Activated T-cell treated with anti-CD3 and anti-CD28 coated beads, Interleukin-2, amount 50 U/mL, for 4 hours (primary cell): Measurements from ENCODE around the gene MCM9. TPM values are rescaled to one million over a fixed set of nuclear protein-coding genes. Genes with fewer than 3 reads are reported as not detected.

ENCODE experiments used
- ATAC-seq, 2 donors: fragments of 200-7000 bp; cut with Tn5 transposase; one replicate each; pipeline ENCODE4 v1.10.0; 2021
- DNase-seq: peaks from one replicate; pipeline ENCODE4 v3.0.0-alpha.2; 2020
- H3K27me3 Mint-ChIP-seq: one replicate; pipeline ENCODE4 v1.8.0; 2021; ENCODE audit warnings: low read depth, mixed read lengths
- H3K36me3 Mint-ChIP-seq: one replicate; pipeline ENCODE4 v1.8.0; 2022; ENCODE audit warnings: mixed read lengths; ENCODE audit not compliant: insufficient read depth
- H3K4me1 Mint-ChIP-seq: one replicate; pipeline ENCODE4 v1.8.0; 2021; ENCODE audit warnings: low read depth, mixed read lengths
- H3K4me3 Mint-ChIP-seq: one replicate; pipeline ENCODE4 v1.8.0; 2021; ENCODE audit warnings: mild to moderate bottlenecking, moderate library complexity, mixed read lengths
- H3K9me3 Mint-ChIP-seq: one replicate; pipeline ENCODE4 v1.8.0; 2021; ENCODE audit warnings: mixed read lengths
- total RNA-seq, 3 donors: library from RNA; stranded (reverse); gene quantifications; one replicate each; pipeline ENCODE4 v1.2.1, GENCODE V29; 2021

Gene MCM9
- total RNA-seq, 3 donors from 2014 or later: 17.2 to 24.1 (median 17.8) TPM

DNA sequence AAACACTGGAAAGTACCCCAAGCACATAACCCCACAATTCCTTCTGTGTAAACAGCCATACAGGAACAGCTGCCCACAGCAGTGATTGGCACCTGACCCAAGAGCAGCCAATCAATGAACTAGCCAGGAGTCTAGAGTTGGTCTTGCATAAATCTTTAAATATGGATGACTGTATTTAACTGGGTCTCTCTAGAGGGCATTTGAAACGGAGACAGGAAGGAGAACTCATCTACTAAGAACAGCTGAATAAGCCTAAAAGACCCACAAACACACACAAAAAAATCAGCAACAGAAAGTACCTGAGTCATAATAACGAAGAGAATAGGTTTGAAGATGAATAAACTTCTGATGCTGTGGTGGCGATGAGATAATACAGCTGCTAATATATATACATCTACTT, 90.0 kb downstream of the MCM9 start:
- ATAC-seq (peak; percentile 69 to 71), DNase-seq (no peak)
- H3K4me1 Mint-ChIP-seq: peaks cover 32% of the 10 kb centered on the region
- peaks cover 6% of the 10 kb centered on the region for H3K36me3 Mint-ChIP-seq
- no peaks in the 10 kb centered on the region for H3K27me3 Mint-ChIP-seq
- peak overlapping the region; percentile 17 for H3K4me3 Mint-ChIP-seq
- no peaks in the 10 kb centered on the region for H3K9me3 Mint-ChIP-seq

DNA sequence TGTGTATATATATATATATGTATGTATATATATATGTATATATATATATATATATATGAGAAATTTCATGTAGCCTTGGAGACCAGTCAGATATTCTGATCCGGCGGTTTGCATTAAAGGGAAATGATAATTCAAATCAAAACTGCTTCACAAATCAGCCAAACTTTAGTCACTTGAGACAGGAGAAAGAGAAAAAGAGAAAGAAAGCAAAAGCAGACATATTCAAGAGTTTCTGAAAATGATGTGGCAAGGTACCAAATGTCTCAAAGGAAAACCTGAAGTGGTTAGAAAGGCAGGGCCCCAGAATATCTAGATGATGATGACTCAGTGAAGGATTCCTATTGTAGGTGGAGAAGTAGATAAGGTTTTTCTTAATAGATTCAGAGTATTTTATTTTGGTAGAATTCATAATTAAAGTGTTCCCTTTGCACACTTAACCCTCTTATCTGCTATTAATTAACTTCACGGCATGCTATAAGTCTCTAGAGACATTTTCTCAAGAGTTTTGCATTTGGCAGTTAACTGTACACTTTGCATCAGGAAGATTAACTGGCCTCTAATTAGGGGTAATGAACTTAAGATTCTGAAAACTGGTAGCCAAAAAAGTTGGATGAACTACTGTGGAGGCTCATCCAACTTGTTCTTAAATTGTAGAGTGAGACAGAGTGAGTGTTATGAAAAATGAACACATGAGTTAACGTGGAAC, 91.1 kb downstream of the MCM9 start:
- DNase-seq (no peak), ATAC-seq (peak; percentile 87 to 90)
- Mint-ChIP-seq H3K9me3 (peaks cover 4% of the 10 kb centered on the region), H3K36me3 (peaks cover 13% of the 10 kb centered on the region), H3K4me1 (peaks cover 32% of the 10 kb centered on the region), H3K27me3 (no peaks in the 10 kb centered on the region), H3K4me3 (peak overlapping the region; percentile 56)

DNA sequence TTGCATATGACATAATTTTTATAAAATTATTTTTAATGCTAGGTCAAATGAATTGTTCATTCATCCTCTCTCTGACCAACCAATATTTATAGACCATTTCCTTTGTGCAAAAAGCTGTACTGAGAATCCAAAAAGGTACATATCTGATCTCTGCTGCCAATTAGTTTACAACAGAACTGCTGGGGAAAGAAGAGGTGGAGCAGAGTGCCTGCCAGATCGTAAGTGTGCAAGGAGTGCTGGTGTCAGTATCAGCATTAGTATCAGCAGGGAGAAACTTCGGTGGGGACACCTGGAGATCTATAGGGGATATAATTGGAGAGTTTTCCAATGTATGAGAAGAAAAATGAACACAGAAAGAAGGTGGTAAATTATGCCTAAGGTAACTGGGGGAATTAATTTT, 104.3 kb downstream of the MCM9 start:
- ATAC-seq (no peak), DNase-seq (no peak)
- Mint-ChIP-seq H3K9me3 (peaks cover 4% of the 10 kb centered on the region), H3K4me1 (peaks cover 6% of the 10 kb centered on the region), H3K4me3 (no peak overlapping the region), H3K27me3 (no peaks in the 10 kb centered on the region), H3K36me3 (peaks cover 23% of the 10 kb centered on the region)

DNA sequence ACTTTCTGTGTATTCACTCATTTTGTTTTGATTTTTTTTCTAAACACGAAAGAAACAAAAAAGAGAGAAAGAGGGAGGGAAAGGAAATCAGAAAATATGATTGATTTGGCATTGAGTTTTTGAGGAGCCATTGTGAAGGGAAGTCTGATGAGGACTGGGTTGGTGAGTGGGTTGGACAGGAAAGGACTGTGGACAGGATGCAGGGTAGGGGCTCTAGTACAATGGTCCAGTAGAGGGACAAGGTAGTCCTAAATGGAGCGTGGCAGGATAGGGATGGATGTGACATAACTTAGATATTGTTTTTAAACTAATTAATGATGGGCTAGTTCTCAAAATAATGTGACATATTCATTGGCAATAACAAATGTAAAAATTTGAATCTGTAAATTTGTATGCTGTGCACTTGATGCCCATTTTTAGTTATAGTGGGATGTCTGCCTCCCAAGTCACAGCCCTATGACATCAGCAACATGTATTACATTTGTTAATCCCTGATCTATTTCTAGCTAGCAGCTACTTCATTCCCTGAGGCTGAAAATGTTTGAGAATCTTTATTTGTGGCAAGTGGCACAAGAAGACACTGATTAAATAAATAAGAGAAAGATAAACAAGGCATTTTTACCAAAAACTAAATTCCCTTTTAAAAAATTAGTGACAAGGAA, 105.0 kb downstream of the MCM9 start:
- no peak for ATAC-seq
- Mint-ChIP-seq H3K36me3 (peaks cover 27% of the 10 kb centered on the region), H3K4me1 (peaks cover 6% of the 10 kb centered on the region), H3K4me3 (no peak overlapping the region), H3K27me3 (no peaks in the 10 kb centered on the region), H3K9me3 (no peaks in the 10 kb centered on the region)
- no peak for DNase-seq

DNA sequence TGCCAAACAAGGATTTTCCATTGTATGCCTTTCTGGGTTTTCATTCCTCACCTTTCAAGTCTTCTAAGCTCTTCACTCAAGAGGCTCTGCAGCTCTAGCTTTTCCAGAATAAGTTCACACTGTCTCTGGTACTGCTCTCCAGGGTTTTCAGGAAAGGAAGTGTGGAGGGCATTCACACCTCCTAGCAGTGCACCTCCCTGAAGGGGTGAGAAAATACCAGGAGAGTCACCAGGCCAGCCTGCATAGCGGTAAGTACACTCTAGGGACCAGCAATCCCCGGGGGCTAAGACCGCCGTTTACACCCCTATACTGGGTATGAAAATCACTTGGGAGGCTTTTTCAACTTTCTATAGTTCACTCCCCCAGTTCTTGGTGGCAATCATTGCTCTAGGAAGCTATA, 108.9 kb downstream of the MCM9 start:
- DNase-seq (no peak), ATAC-seq (no peak)
- H3K9me3 Mint-ChIP-seq: no peaks in the 10 kb centered on the region
- H3K27me3 Mint-ChIP-seq: no peaks in the 10 kb centered on the region
- H3K4me1 Mint-ChIP-seq: no peaks in the 10 kb centered on the region
- peaks cover 42% of the 10 kb centered on the region for H3K36me3 Mint-ChIP-seq
- H3K4me3 Mint-ChIP-seq: no peak overlapping the region

DNA sequence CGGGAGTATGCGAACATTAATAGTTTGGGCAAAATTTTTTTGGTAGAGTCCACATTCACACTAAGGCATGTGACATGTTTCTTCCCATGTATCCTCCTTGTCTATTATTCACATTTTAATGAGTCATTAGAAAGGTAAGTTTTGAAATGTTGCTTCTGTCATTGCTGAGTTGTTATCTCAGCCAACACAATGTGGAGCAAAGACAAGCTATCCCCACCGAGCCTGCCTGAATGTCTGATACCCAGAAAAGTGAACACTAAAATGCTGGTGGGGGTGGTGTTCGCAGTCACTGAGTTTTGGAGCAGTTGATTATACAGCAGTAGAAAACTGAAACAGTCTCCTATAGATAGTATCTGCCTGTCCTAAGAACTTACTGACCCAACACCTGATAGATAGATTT, 109.3 kb downstream of the MCM9 start:
- Mint-ChIP-seq H3K4me1 (no peaks in the 10 kb centered on the region), H3K27me3 (no peaks in the 10 kb centered on the region), H3K4me3 (no peak overlapping the region), H3K9me3 (no peaks in the 10 kb centered on the region), H3K36me3 (peaks cover 42% of the 10 kb centered on the region)
- ATAC-seq (no peak), DNase-seq (no peak)

DNA sequence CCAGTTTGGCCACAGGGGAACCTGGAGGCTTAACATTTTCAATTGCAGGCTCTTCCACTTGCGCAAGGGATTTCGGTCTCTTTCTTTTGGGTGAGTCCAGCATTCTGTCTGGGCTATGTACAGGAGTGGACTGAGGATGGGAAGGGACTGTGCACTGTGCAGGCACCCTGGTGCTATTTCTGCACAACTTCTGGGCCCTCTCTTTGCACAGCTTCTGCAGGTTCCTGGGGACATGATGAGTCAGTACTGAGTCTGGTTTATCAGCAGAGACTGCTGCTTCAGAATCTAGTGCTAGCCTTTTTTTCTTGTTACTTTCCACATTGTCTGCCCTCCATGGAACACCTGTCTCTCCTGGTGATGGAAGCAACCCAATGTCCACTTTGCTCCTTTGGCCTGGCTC, 119.5 kb downstream of the MCM9 start:
- H3K9me3 Mint-ChIP-seq: peaks cover 12% of the 10 kb centered on the region
- ATAC-seq: no peak
- peaks cover 41% of the 10 kb centered on the region for H3K4me1 Mint-ChIP-seq
- no peak for DNase-seq
- no peaks in the 10 kb centered on the region for H3K27me3 Mint-ChIP-seq
- peaks cover 26% of the 10 kb centered on the region for H3K36me3 Mint-ChIP-seq
- H3K4me3 Mint-ChIP-seq: no peak overlapping the region

DNA sequence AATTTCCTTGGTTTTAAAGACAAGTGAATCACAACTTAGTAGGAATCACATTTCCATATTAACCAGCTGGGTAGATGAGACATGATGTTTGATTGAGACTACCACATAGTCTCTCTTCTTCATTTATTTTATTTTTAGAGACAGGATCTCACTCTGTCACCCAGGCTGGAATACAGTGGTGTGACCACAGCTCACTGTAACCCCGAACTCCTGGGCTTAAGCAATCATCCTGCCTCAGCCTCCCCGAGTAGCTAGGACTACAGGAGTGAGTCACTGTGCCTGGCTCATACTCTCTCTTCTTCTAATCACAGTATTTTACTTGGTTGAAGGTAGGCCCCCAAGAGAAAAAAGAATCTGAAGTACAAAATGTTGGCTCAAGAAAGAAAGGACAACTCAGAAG, 121.2 kb downstream of the MCM9 start:
- Mint-ChIP-seq H3K36me3 (peaks cover 21% of the 10 kb centered on the region), H3K27me3 (no peaks in the 10 kb centered on the region), H3K9me3 (peaks cover 2% of the 10 kb centered on the region), H3K4me1 (peaks cover 58% of the 10 kb centered on the region), H3K4me3 (no peak overlapping the region)
- DNase-seq: no peak
- peak; percentile 50 to 71 for ATAC-seq

DNA sequence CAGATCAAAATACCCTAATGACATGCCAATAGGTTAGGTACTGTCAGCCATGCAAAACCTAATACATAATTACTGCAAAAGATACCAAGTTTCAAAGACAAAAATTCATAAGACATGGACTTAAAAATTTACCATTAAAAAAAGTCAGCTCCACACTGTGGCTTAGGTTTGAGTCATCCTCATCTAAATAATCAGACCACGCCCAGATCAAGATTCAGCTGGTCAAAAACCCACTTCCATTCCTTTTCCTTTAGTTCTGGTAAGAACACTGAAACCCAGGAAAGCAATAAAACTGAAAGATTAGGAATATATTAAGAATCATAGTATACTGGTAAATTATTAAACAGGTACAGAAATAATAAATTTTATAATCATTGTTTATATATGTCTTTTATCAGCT, 122.0 kb downstream of the MCM9 start:
- H3K9me3 Mint-ChIP-seq: no peaks in the 10 kb centered on the region
- H3K4me1 Mint-ChIP-seq: peaks cover 66% of the 10 kb centered on the region
- H3K36me3 Mint-ChIP-seq: peaks cover 21% of the 10 kb centered on the region
- no peak for DNase-seq
- ATAC-seq: no peak
- no peaks in the 10 kb centered on the region for H3K27me3 Mint-ChIP-seq
- H3K4me3 Mint-ChIP-seq: no peak overlapping the region

DNA sequence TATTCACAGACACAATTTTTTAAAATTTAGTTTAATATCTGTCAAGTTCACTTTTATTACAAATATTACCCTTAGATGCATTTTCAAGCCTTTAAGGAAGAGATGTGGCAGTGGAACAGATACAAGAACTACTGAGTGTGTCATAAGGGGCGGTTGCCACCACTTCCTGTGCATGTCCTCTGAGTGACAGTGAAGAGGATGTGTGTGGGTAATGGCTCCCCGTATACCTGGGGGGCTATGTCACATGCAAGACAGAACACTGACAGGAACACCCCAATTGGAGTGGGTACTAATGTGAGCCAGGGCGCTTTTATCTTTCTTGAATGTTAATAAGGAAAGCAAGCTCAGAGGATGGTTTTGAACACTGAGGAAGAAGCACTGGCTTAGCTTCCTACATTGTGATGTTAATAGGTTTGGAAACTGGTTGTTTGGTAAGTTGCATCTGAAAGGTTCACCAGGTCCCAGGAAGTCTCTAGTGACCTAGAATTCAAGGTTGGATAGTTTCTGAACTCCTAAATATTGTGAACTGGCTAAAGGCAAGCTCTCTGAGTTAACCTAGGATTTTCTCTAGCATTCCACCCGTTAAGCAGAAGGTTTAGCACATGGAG, 124.4 kb downstream of the MCM9 start:
- H3K36me3 Mint-ChIP-seq: peaks cover 14% of the 10 kb centered on the region
- peak; percentile 50 for DNase-seq
- peaks cover 63% of the 10 kb centered on the region for H3K4me1 Mint-ChIP-seq
- peak overlapping the region; percentile 48 for H3K4me3 Mint-ChIP-seq
- H3K9me3 Mint-ChIP-seq: no peaks in the 10 kb centered on the region
- peak; percentile 81 to 92 for ATAC-seq
- no peaks in the 10 kb centered on the region for H3K27me3 Mint-ChIP-seq

DNA sequence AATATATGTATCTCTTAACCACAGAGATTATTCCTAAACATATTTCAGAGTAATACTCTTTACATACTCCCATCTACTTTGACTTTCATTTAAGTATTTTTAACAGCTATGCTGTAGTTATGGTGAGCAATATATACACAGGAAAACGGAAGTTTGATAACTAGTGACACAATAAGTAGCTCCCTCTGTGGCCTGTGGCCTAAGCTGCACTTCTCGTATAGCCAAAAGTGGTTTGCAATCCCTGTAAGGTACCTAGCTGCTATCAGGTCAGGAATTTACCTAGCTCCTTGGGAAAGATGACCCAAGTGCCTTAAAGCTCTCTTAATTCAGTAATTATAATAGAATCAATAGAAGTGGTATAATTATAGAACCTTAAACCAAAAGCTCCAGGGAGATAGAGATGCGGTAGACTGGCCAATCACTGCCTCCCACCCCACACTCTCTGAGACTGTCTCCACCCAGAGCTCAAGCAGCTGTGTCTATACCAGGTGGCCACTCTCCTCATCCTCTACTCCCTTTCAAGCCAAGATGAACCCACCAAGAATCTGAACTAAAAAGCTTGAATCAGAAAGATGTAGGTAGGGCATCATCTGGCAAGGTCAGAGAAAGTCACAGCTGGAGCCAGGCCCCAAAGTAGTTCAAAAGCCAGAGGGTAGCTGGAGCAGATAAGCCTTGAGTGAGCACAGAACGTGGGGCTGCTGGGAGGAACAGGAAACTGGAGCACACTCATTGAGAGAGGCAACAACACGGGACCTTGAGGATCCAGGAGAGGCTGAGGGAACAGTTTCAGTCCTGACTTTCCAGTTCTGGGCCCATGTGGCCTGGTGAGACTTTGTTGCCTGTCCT, 125.9 kb downstream of the MCM9 start:
- ATAC-seq (peak in 1 of 2 donors; percentile 38), DNase-seq (no peak)
- H3K4me3 Mint-ChIP-seq: no peak overlapping the region
- no peaks in the 10 kb centered on the region for H3K27me3 Mint-ChIP-seq
- H3K4me1 Mint-ChIP-seq: peaks cover 51% of the 10 kb centered on the region
- peaks cover 8% of the 10 kb centered on the region for H3K36me3 Mint-ChIP-seq
- H3K9me3 Mint-ChIP-seq: no peaks in the 10 kb centered on the region

DNA sequence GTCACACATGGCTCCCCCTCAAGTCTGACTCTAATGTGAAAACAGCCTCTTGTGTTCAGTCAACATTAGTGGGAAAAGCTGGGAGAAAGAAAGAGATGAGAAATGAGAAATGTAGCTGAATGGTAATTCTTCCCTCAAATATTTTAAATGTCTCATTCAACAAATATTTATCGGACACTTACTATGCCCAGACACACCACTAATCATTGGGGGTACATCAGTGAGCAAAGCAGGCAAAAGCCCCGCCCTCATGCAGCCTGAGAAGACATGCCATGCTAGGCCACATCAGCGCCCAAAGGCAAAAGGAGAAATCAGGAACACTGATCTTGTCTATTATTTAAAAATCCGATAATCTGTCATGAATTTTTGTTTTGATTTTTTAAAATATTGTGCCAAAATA, 130.9 kb downstream of the MCM9 start:
- Mint-ChIP-seq H3K4me3 (no peak overlapping the region), H3K36me3 (no peaks in the 10 kb centered on the region), H3K27me3 (no peaks in the 10 kb centered on the region), H3K4me1 (peaks cover 26% of the 10 kb centered on the region), H3K9me3 (no peaks in the 10 kb centered on the region)
- DNase-seq (no peak), ATAC-seq (no peak)

DNA sequence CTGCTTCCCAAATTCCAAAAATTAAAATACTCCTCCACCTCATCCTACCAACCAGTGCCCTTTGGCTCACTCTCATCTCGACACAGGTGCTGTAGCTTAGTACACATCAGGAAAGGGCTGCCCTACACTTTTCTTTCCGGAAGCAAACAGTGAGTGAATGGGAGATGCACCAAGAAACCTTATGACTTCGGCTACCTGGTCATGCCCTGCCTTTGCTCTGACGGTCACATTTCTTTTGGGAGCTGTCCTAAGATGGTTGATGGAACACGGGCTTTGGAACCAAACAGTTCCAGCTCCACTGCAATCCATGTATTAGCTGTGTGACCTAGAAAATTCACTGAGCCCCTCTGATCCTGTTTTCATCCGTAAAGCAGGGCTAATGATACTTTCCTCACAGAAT, 133.7 kb downstream of the MCM9 start:
- H3K36me3 Mint-ChIP-seq: peaks cover 2% of the 10 kb centered on the region
- H3K4me3 Mint-ChIP-seq: no peak overlapping the region
- H3K4me1 Mint-ChIP-seq: peaks cover 31% of the 10 kb centered on the region
- no peaks in the 10 kb centered on the region for H3K27me3 Mint-ChIP-seq
- DNase-seq (no peak), ATAC-seq (no peak)
- H3K9me3 Mint-ChIP-seq: peaks cover 4% of the 10 kb centered on the region

DNA sequence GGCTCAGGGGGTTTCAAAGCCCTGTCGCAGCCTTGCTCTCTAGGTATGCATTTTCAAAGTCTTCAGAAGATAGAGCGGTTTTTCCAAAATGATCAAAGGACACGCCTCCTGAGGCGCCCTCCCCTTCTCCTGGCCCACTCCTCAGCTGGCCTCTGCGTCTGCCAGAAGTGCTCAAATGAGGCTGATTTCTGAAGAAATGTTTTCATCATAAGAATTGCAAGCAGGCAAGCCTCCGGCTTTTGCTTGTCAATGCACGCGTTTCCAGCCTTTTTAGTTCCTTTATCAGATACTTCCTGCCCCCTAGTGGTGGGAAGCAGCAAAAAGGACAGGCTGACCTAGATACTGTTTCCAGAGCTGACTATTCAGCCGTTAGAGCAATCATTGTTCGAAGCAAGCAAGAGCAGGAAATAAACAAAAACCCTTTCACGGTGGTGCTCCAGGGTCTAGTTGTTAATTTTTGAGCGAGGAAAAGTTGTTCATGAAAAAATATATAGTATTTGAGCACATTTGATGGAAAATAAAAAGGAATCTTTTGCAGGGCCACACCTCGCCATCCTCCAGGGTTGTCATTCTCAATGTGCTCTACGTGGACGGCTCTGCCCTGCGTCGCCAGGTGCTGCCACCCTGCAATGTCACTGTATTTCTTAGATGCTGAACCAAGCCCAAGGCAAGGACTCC, 134.4 kb downstream of the MCM9 start:
- H3K4me3 Mint-ChIP-seq: peak overlapping the region; percentile 21
- peaks cover 38% of the 10 kb centered on the region for H3K4me1 Mint-ChIP-seq
- peak; percentile 91 to 94 for ATAC-seq
- H3K27me3 Mint-ChIP-seq: no peaks in the 10 kb centered on the region
- peak; percentile 82 for DNase-seq
- H3K9me3 Mint-ChIP-seq: peaks cover 11% of the 10 kb centered on the region
- peaks cover 7% of the 10 kb centered on the region for H3K36me3 Mint-ChIP-seq
